Liver (tissue), 9 donors: ENCODE results near the gene PEF1. TPM values are rescaled to one million over a fixed set of nuclear protein-coding genes. Genes with fewer than 3 reads are reported as not detected.

Experiments used
- DNase-seq: peaks from one replicate; pipeline ENCODE4 v3.0.0-alpha.2; 2017; ENCODE audit warnings: low spot score
- H3K27ac ChIP-seq, 2 donors: one replicate each; pipeline ENCODE4 v1.7.0; 2013; ENCODE audit warnings: inconsistent platforms in 2 of 2, low read length in 2 of 2, control low read depth in 1 of 2, low read depth in 1 of 2, mild to moderate bottlenecking in 1 of 2
- H3K27me3 ChIP-seq, 4 donors: one replicate each; pipeline versions ENCODE4 v1.6.1 to v1.7.0; 2013; ENCODE audit warnings: low read length in 3 of 4, inconsistent platforms in 1 of 4, mild to moderate bottlenecking in 1 of 4, moderate library complexity in 1 of 4; ENCODE audit not compliant: control insufficient read depth in 4 of 4, insufficient read depth in 4 of 4
- H3K36me3 ChIP-seq, 4 donors: one replicate each; pipeline versions ENCODE4 v1.6.1 to v1.7.0; 2013; ENCODE audit warnings: low read length in 3 of 4, mild to moderate bottlenecking in 3 of 4, low read depth in 1 of 4, moderate library complexity in 1 of 4; ENCODE audit not compliant: control insufficient read depth in 4 of 4, insufficient read depth in 3 of 4
- H3K4me1 ChIP-seq, 4 donors: one replicate each; pipeline versions ENCODE4 v1.6.1 to v1.7.0; 2013; ENCODE audit warnings: low read length in 3 of 4, mild to moderate bottlenecking in 3 of 4, moderate library complexity in 1 of 4; ENCODE audit not compliant: control insufficient read depth in 4 of 4, insufficient read depth in 4 of 4
- H3K4me3 ChIP-seq, 3 donors: one replicate each; pipeline versions ENCODE4 v1.6.1 to v1.7.0; 2013; ENCODE audit warnings: low read length in 3 of 3, control low read depth in 1 of 3, low read depth in 1 of 3, mild to moderate bottlenecking in 1 of 3
- H3K9ac ChIP-seq, 2 donors: one replicate each; pipeline ENCODE4 v1.7.0; 2013; ENCODE audit warnings: low read length in 2 of 2, mild to moderate bottlenecking in 2 of 2, moderate library complexity in 2 of 2, control low read depth in 1 of 2, low read depth in 1 of 2
- H3K9me3 ChIP-seq, 4 donors: one replicate each; pipeline versions ENCODE4 v1.6.1 to v1.7.0; 2013; ENCODE audit warnings: low read length in 3 of 4; ENCODE audit not compliant: control insufficient read depth in 4 of 4
- CTCF ChIP-seq: fragments of 150-350 bp; IDR thresholded peaks from 2 replicates; pipeline ENCODE4 v1.5.1; 2017; ENCODE audit warnings: improper control_type of control experiment, low read depth, low read length; ENCODE audit not compliant: missing input control
- EGR1 ChIP-seq, 2 donors: IDR thresholded peaks; 2 replicates each; pipeline ENCODE4 v1.6.1; 2016 to 2018; ENCODE audit warnings: antibody characterized with exemption in 2 of 2, low read depth in 2 of 2
- FOXA1 ChIP-seq: IDR thresholded peaks from 2 replicates; pipeline ENCODE4 v1.6.1; 2016; ENCODE audit warnings: antibody characterized with exemption
- FOXA2 ChIP-seq: IDR thresholded peaks from 2 replicates; pipeline ENCODE4 v1.6.1; 2016; ENCODE audit warnings: antibody characterized with exemption
- GABPA ChIP-seq, 2 donors: IDR thresholded peaks in 1 of 2; conservative IDR thresholded peaks in 1 of 2; 2 replicates each; pipeline ENCODE4 v1.6.1; 2016; ENCODE audit warnings: antibody characterized with exemption in 2 of 2, mild to moderate bottlenecking in 1 of 2, moderate library complexity in 1 of 2
- HNF4A ChIP-seq, 2 donors: conservative IDR thresholded peaks; 2 replicates each; pipeline ENCODE4 v1.6.1; 2016; ENCODE audit warnings: antibody characterized with exemption in 2 of 2, mild to moderate bottlenecking in 2 of 2
- HNF4G ChIP-seq: IDR thresholded peaks from 2 replicates; pipeline ENCODE4 v1.6.1; 2016; ENCODE audit warnings: antibody characterized with exemption
- MAX ChIP-seq: IDR thresholded peaks from 2 replicates; pipeline ENCODE4 v1.6.1; 2016; ENCODE audit warnings: antibody characterized with exemption
- NR2F2 ChIP-seq: IDR thresholded peaks from 2 replicates; pipeline ENCODE4 v1.6.1; 2016; ENCODE audit warnings: antibody characterized with exemption
- RAD21 ChIP-seq, 2 donors: IDR thresholded peaks; 2 replicates each; pipeline ENCODE4 v1.6.1; 2016; ENCODE audit warnings: antibody characterized with exemption in 2 of 2, mild to moderate bottlenecking in 2 of 2
- SP1 ChIP-seq: IDR thresholded peaks from 2 replicates; pipeline ENCODE4 v1.6.1; 2018; ENCODE audit warnings: antibody characterized with exemption, mild to moderate bottlenecking
- TAF1 ChIP-seq: conservative IDR thresholded peaks from 2 replicates; pipeline ENCODE4 v1.6.1; 2016; ENCODE audit warnings: antibody characterized with exemption, mild to moderate bottlenecking
- YY1 ChIP-seq: IDR thresholded peaks from 2 replicates; pipeline ENCODE4 v1.6.1; 2016; ENCODE audit warnings: antibody characterized with exemption, mild to moderate bottlenecking
- WGBS: extraction: QIAGEN DNeasy Blood & Tissue Kit; methylation state at CpG from one replicate; pipeline ENCODE4 v1.1.7; 2013; 5-methylcytosine and 5-hydroxymethylcytosine counted together
- polyA plus RNA-seq, 2 donors: library from polyadenylated mRNA; stranded (reverse) in 1 of 2; unstranded in 1 of 2; fragments of 200-250 nt in 1 of 2; fragments of >200 nt in 1 of 2; fragmentation: Nextera tagmentation in 1 of 2; extraction: Ambion mirVana in 1 of 2; gene quantifications; one replicate each; pipeline versions ENCODE4 v1.2.1 to v1.2.3, GENCODE V29; 2013 to 2015
- total RNA-seq, 2 donors: library from RNA; depleted of rRNA; stranded (reverse); fragments of >200 nt; gene quantifications; one replicate each; pipeline ENCODE4 v1.2.3, GENCODE V29; 2014
- donor health status: healthy.
- donor health status: healthy.
- donor health status: healthy.
- donor health status: healthy.
- donor health status: healthy.

Gene PEF1
- total and polyA plus RNA-seq, 4 donors = 27.7 to 46.8 (median 32.2) TPM

GRCh38 chr1:31620631-31621497, 23.8 kb downstream of the PEF1 start:
- Histone ChIP-seq H3K9ac (no peak overlapping the region), H3K9me3 (no peaks in the 10 kb centered on the region), H3K36me3 (no peaks in the 10 kb centered on the region), H3K4me3 (no peak overlapping the region), H3K27ac (no peak overlapping the region), H3K4me1 (peaks cover 0 to 5% (median 2%) of the 10 kb centered on the region in 4 donors), H3K27me3 (peaks cover 0 to 9% (median 1%) of the 10 kb centered on the region in 4 donors)
- no peak for DNase-seq
- TF ChIP-seq FOXA1 = no peak
- 94% methylated on average over 20 of the region's 20 CpGs for WGBS

GRCh38 chr1:31618916-31619846, 25.5 kb downstream of the PEF1 start:
- Histone ChIP-seq H3K9me3 (no peaks in the 10 kb centered on the region), H3K9ac (no peak overlapping the region), H3K4me1 (peaks cover 0 to 5% (median 2%) of the 10 kb centered on the region in 4 donors), H3K36me3 (no peaks in the 10 kb centered on the region), H3K4me3 (no peak overlapping the region), H3K27me3 (peaks cover 0 to 9% (median 1%) of the 10 kb centered on the region in 4 donors), H3K27ac (no peak overlapping the region)
- 74% methylated on average over 23 of the region's 23 CpGs for WGBS
- no peak for DNase-seq
- TF ChIP-seq HNF4G (no peak), YY1 (no peak), TAF1 (no peak), NR2F2 (no peak), EGR1 (IDR thresholded peaks at IDR 0.05; ENCODE audit: low read depth in 2 of 2) (no peak), FOXA1 (no peak), FOXA2 (no peak), GABPA (IDR thresholded peaks at IDR 0.05 in 1 of 2, conservative IDR thresholded peaks at IDR 0.05 in 1 of 2) (no peak)

- Histone ChIP-seq H3K4me1 (peaks cover 0 to 5% (median 2%) of the 10 kb centered on the region in 4 donors), H3K36me3 (no peaks in the 10 kb centered on the region), H3K4me3 (peak overlapping the region in 1 of 3 donors; percentile 48), H3K27ac (no peak overlapping the region), H3K9ac (no peak overlapping the region), H3K9me3 (no peaks in the 10 kb centered on the region), H3K27me3 (peaks cover 0 to 9% (median 1%) of the 10 kb centered on the region in 4 donors)
- 12% methylated on average over 56 of the region's 56 CpGs for WGBS
- TF ChIP-seq HNF4A (conservative IDR thresholded peaks at IDR 0.05) = no peak
- TF ChIP-seq RAD21 (IDR thresholded peaks at IDR 0.05) = peak in 1 of 2 donors; percentile 57
- peak; percentile 34 for TF ChIP-seq CTCF
- TF ChIP-seq FOXA1 = no peak
- TF ChIP-seq SP1 = no peak
- TF ChIP-seq MAX = no peak
- peak; percentile 50 for DNase-seq
Observed at GRCh38 chr1:31617916-31618746, 26.5 kb downstream of the PEF1 start.
